LoVo (cell line): ENCODE results near the gene RNASE13.

ENCODE experiments used
- DNase-seq: peaks from one replicate; pipeline ENCODE4 v3.0.0-alpha.2; 2016; ENCODE audit warnings: low spot score

RNASE13 gene, protein sequence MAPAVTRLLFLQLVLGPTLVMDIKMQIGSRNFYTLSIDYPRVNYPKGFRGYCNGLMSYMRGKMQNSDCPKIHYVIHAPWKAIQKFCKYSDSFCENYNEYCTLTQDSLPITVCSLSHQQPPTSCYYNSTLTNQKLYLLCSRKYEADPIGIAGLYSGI

DNA sequence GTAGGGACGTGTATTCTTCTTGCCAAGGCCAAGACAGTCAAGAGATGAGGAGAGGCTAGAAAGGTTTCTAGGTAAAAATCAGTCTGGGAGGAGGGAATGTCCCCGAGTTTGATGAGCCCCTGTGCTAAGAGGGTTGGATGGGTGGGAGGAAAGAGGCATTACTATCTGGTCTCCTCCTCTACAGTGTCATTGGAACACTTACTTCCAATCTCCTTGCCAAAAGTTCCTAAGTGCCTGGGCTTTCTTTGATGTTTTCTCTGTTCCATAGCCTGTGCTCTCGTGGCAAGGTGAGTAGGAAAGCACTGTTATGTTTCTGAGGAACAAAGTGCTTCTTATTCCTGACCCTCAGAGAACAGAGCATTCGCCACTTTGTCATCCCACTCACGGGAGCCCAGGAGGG, at the start of gene RNASE13:
TSS of gene RNASE13 (minus strand) at position 101 of the 400 bp plus-strand sequence. CDS start 519 bp downstream, outside the sequence.
- DNase-seq: no peak

DNA sequence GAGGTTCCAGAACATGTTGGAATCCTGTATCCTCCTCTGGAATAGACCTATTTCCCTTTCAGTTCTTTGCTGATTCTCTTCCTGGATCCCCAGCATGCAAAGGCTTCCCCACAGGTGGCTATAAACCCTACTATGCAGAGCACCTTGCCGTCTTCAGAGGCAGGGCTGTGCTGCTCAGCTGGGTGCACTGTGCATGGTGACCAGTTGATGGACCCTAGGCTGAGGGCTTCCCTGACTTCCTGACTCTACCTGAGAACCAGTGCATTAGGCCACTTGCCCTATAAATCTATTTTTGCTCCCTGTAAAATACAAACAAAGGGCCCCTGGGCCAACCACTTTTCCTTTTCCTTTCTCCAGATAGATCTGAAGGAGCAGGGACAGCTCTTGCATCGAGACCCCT, 49.8 kb upstream of the RNASE13 start:
- DNase-seq: no peak

DNA sequence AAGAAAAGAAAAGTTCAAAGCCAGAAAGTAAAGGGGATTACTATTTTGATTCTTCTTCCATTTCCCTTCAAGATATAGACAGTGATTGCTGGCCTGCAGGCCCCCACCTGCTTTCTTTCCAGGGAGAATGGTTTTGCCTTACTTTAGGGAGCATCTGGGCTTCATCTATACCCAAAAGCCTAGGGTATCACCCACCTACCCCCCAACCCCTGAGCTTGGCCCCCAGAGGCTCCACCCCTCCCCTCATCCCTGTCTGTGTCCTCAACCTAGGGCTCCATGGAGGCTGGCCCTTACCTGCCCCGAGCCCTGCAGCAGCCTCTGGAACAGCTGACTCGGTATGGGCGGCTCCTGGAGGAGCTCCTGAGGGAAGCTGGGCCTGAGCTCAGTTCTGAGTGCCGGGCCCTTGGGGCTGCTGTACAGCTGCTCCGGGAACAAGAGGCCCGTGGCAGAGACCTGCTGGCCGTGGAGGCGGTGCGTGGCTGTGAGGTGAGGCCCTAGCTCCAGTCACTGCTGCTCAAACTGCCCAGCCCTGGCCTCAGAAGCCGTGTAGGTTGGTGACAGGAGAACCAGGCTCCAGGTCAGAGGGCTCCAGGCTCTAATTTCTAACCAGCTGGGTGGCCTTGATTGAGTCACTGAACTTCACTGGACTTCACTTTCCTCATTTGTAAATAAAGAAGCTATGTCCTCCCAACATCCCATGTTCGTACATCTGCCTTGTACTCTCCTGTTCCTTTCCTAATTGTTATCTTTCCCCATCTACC, 49.1 kb upstream of the RNASE13 start:
- no peak for DNase-seq

GRCh38 chr14:21081521-21082142, 47.0 kb upstream of the RNASE13 start:
- no peak for DNase-seq

GRCh38 chr14:21078726-21079125, 44.1 kb upstream of the RNASE13 start:
- DNase-seq: no peak

- DNase-seq: no peak
Measured at GRCh38 chr14:21078287-21078686, 43.7 kb upstream of the RNASE13 start.

GRCh38 chr14:21077672-21078071, 43.1 kb upstream of the RNASE13 start:
- no peak for DNase-seq

DNA sequence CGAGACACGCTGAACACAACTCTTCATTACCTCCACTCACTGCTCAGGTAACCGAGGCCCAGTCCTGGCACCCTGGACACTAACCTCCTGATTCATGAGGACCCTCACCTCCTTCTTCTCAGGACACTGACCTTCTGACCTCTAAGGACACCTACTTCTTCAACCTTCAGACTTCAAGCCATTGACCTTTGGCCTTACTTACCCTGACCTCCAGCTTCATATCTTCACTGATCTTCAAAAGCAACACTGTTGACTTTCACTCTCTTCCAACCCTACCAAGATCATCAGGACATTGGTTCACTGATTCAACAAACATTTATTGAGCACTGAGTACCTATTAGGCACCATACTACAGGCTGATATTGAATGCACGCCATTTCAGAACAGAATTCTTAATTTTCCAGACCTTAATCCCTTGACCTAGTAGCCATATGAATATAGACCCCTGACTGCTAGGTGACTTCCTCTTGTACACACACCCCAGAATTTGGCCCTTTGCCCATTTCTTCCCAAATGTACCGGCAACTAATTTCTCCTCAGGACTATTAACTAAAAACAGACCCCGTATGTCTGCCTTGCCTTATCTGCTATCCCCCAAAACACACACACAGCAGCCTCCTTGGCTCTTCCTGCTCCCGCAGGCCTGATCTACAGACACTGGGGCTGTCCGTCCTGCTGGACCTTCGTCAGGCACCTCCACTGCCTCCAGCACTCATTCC, 41.3 kb upstream of the RNASE13 start:
- no peak for DNase-seq

DNA sequence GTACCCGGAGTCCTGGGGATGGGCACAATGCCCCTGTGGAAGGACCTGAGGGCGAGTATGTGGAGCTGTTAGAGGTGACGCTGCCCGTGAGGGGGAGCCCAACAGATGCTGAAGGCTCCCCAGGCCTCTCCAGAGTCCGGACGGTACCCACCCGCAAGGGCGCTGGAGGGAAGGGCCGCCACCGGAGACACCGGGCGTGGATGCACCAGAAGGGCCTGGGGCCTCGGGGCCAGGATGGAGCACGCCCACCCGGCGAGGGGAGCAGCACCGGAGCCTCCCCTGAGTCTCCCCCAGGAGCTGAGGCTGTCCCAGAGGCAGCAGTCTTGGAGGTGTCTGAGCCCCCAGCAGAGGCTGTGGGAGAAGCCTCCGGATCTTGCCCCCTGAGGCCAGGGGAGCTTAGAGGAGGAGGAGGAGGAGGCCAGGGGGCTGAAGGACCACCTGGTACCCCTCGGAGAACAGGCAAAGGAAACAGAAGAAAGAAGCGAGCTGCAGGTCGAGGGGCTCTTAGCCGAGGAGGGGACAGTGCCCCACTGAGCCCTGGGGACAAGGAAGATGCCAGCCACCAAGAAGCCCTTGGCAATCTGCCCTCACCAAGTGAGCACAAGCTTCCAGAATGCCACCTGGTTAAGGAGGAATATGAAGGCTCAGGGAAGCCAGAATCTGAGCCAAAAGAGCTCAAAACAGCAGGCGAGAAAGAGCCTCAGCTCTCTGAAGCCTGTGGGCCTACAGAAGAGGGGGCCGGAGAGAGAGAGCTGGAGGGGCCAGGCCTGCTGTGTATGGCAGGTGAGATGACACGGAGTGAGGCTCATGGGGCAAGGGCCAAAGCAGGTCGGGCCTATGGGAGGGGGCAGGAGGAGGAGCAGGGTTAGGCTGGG, 40.0 kb upstream of the RNASE13 start:
- no peak for DNase-seq

GRCh38 chr14:21073921-21074320, 39.3 kb upstream of the RNASE13 start:
- no peak for DNase-seq

GRCh38 chr14:21072781-21073339, 38.3 kb upstream of the RNASE13 start:
- no peak for DNase-seq

DNA sequence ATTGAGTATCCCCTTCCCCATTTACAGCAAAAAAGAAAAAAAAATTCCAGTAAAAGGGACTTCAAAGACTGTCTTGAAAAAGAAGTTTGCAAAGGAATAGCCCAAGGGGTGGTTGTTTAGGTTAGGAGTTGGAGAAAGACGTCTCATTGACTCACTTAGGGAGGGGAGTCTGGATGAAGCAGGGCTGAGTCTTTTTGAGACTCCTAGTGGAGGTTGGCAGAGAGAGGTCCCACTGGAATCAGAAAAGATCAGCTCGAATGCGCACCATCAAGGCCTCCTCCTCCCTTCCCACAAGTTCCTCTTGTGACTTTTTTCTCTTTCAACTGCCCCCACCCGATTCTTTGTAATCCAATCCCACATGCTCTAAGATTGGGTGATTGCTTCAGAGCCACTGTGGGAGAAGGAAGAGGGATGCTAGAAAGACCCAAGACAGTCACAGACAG, 37.4 kb upstream of the RNASE13 start:
- no peak for DNase-seq

DNA sequence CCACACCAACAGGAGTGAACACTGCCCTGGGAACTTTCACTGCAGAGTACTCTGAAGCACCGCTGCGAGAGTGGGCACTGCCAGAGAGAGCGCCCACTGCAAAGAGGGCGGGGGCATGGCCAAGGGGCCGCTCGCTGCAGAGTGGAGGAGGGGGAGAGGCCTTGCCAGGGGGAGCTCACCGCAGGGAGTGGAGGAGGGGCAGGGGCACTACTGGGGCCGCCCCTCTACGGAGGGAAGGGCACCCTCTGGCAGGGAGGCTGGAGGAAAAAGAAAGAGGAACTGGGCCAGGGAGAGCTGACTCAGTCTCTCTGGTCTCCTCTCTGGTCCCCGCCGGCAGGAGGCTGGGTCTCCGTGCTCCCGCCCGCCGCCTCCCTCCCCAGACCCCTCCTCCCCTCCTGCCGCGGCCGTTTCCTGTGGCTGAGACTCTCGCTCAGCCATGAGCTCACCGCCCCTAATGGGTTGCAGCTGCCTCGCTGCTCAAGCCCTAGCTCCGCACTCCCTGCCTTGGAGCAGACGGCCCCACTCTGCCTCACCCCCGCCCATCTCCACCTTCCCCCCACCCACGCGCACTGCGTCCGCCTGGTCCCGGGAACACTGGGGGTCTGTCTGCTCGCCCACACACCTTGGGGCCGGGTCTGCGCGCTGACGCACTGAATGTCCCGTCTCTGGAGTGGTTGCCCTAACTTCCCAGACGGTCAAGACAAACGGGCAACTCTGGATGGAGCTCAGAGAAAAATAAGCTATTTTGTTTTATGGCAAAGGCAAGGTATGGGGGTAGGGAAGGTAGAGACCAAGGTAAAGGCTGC, 36.8 kb upstream of the RNASE13 start:
- no peak for DNase-seq

- DNase-seq: no peak
Measured at GRCh38 chr14:21070610-21071224, 36.1 kb upstream of the RNASE13 start.

DNA sequence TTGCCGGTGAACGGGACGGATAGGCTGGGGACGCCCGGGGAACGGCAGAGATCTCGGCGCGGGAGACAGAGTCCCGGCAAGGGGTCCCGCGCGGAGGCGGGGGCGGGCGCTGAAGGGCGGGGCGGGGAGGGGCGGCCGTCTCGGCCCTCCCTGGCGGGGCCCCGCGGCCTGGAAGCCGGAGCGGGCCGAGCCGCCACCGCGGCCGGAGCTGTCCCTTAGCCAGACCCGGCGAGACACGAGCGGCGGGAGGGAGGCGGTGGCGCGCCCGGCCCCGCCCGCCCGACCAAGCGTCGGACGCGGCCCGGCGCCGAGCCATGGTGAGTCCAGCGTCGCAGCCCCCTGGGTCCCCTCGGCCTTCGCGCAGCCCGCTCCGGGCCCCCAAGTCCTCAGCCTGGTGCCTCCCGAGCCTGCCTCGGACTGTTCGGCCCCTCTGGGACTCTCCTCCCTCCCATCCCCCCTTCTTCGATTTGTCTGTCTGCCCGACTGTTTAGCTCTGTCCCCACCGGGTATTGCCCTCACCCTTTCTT, 35.5 kb upstream of the RNASE13 start, which contains the start of gene ARHGEF40:
TSS of gene ARHGEF40 (plus strand) at position 222 of the 527 bp plus-strand sequence. CDS start at position 315, 93 bp downstream.
- DNase-seq: peak; percentile 23

- no peak for DNase-seq
Measured at GRCh38 chr14:21069388-21070082, 34.9 kb upstream of the RNASE13 start.

- DNase-seq: peak; percentile 49
Measured at GRCh38 chr14:21068521-21069387, 34.1 kb upstream of the RNASE13 start.
